A673 (cell line): ENCODE results near the gene ARL6. TPM values are rescaled to one million over a fixed set of nuclear protein-coding genes. Genes with fewer than 3 reads are reported as not detected.

Experiments used
- BruUV-seq: library from RNA; stranded (reverse); fragments of 400-500 nt; replicated peaks from 2 replicates; lab custom pipeline; 2021; lab: Mats Ljungman, UMichigan
- CTCF ChIA-PET: fragments of 300-600 bp; sonication (Branson Sonifier 250); formaldehyde crosslinking; loops from one replicate; lab custom pipeline; 2022; ENCODE audit warnings: antibody characterized with exemption; lab: Charles Lee
- POLR2A ChIA-PET: fragments of 300-600 bp; sonication (Branson Sonifier 250); formaldehyde crosslinking; loops from one replicate; lab custom pipeline; 2022; ENCODE audit warnings: antibody characterized with exemption; ENCODE audit not compliant: low non-redundant PET; lab: Charles Lee
- DNase-seq: peaks from one replicate; pipeline ENCODE4 v3.0.0-alpha.2; 2015; ENCODE audit warnings: low spot score
- H3K27ac ChIP-seq: fragments of 200-600 bp; sonication (generic); 2 replicates; pipeline ENCODE4 v1.5.1; 2016; ENCODE audit warnings: mixed run types, low read depth, mild to moderate bottlenecking, mixed read lengths, antibody characterized with exemption, low read length; ENCODE audit not compliant: poor library complexity, severe bottlenecking
- H3K27me3 ChIP-seq: fragments of 200-600 bp; sonication (generic); replicated peaks from 2 replicates; pipeline ENCODE4 v1.6.1; 2017; ENCODE audit warnings: mixed run types, low read depth, mild to moderate bottlenecking, mixed read lengths, antibody characterized with exemption, low read length; ENCODE audit not compliant: insufficient read depth, poor library complexity
- H3K36me3 ChIP-seq: fragments of 200-600 bp; sonication (generic); 2 replicates; pipeline ENCODE4 v1.6.1; 2016; ENCODE audit warnings: mixed run types, mild to moderate bottlenecking, mixed read lengths, antibody characterized with exemption, low read length; ENCODE audit not compliant: insufficient read depth, poor library complexity, severe bottlenecking
- H3K4me1 ChIP-seq: fragments of 200-600 bp; sonication (generic); 2 replicates; pipeline ENCODE4 v1.6.1; 2017; ENCODE audit warnings: mixed run types, mild to moderate bottlenecking, mixed read lengths, antibody characterized with exemption, low read length; ENCODE audit not compliant: insufficient read depth, poor library complexity, severe bottlenecking
- H3K4me3 ChIP-seq: fragments of 200-600 bp; sonication (generic); 2 replicates; pipeline ENCODE4 v1.5.1; 2016; ENCODE audit warnings: low read depth, mixed run types, mild to moderate bottlenecking, mixed read lengths, low read length; ENCODE audit not compliant: poor library complexity, severe bottlenecking
- H3K9me3 ChIP-seq: fragments of 200-600 bp; sonication (generic); 2 replicates; pipeline ENCODE4 v1.6.1; 2016; ENCODE audit warnings: mixed run types, low read depth, mild to moderate bottlenecking, mixed read lengths, antibody characterized with exemption, low read length; ENCODE audit not compliant: poor library complexity, severe bottlenecking
- EZH2 ChIP-seq: fragments of 200-600 bp; sonication (generic); IDR thresholded peaks from 2 replicates; pipeline ENCODE4 v1.6.1; 2017; ENCODE audit warnings: borderline replicate concordance, low read depth, mild to moderate bottlenecking, mixed read lengths, antibody characterized with exemption, low read length; ENCODE audit not compliant: poor library complexity, severe bottlenecking
- intact Hi-C: fragments of 100-400 bp; cut with micrococcal nuclease; formaldehyde crosslinking; loops from one replicate; pipeline ENCODE4 v1.10.0; 2022; ENCODE audit not compliant: unreplicated experiment
- total RNA-seq: library from RNA; stranded (reverse); gene quantifications from 2 replicates; pipeline ENCODE4 v1.2.3, GENCODE V29; 2021
- TF ChIP-seq, protein P1 (sequence below): fragments of 300-800, 200-600 bp; sonication (generic); conservative IDR thresholded peaks from 2 replicates; pipeline ENCODE4 v1.5.1; 2017; ENCODE audit warnings: low read depth, mild to moderate bottlenecking, antibody characterized with exemption, low read length, moderate library complexity, mixed read lengths

Gene ARL6
- total RNA-seq, 1 experiment from 2014 or later: 8.4 TPM

- intact Hi-C loops: no loop called here
- H3K4me3 ChIP-seq: no peak overlapping the region
- no peak for DNase-seq
- no peaks in the 10 kb centered on the region for H3K9me3 ChIP-seq
- H3K36me3 ChIP-seq: no peaks in the 10 kb centered on the region
- no peak for TF ChIP-seq EZH2
- TF ChIP-seq, protein P1, sequence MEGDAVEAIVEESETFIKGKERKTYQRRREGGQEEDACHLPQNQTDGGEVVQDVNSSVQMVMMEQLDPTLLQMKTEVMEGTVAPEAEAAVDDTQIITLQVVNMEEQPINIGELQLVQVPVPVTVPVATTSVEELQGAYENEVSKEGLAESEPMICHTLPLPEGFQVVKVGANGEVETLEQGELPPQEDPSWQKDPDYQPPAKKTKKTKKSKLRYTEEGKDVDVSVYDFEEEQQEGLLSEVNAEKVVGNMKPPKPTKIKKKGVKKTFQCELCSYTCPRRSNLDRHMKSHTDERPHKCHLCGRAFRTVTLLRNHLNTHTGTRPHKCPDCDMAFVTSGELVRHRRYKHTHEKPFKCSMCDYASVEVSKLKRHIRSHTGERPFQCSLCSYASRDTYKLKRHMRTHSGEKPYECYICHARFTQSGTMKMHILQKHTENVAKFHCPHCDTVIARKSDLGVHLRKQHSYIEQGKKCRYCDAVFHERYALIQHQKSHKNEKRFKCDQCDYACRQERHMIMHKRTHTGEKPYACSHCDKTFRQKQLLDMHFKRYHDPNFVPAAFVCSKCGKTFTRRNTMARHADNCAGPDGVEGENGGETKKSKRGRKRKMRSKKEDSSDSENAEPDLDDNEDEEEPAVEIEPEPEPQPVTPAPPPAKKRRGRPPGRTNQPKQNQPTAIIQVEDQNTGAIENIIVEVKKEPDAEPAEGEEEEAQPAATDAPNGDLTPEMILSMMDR: no peak
- CTCF ChIA-PET: no interaction called here
- H3K27ac ChIP-seq: no peak overlapping the region
- H3K27me3 ChIP-seq: peaks cover 15% of the 10 kb centered on the region
- peaks cover 7% of the 10 kb centered on the region for H3K4me1 ChIP-seq
- BruUV-seq: no TSS peak
- POLR2A ChIA-PET: no interaction called here
These were observed 60.5 kb downstream of the ARL6 start for GRCh38 chr3:97825101-97825500.

DNA sequence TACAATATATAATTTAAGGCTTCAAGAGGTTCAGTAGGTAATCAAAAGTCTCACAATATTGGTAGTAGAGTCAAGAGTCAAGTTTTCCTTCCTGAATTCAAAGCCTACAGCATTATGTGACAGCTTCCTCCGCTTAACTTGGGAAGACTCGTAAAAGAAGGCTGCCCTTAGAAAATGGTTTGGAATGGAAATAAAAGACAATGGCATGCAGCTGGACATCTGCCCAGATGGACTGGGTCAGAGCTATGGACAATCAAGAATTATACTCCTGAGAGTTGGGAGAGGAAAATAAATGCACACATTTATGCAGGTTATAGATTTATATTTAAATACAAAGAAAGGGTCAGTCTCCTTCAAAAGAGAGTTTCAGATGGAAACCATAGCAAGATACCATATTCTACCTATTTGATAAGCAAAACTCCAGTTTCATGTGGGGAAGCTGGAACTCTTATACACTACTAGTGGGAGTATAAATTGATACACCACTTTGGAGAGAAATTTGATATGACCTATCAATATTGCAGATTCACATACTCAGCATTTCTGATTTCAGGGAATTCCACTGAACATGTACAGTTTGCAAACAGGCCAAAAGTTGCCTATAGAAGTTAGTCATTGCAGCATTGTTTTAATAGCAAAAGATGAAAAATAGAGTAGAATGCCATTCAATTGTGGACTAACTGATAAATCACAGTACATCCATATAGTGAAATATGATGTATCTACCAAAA lies 63.3 kb downstream of the ARL6 start:
- BruUV-seq: no TSS peak
- no peak for DNase-seq
- Histone ChIP-seq H3K27me3 (peaks cover 4% of the 10 kb centered on the region), H3K27ac (no peak overlapping the region), H3K4me1 (peaks cover 7% of the 10 kb centered on the region), H3K36me3 (no peaks in the 10 kb centered on the region), H3K4me3 (no peak overlapping the region), H3K9me3 (no peaks in the 10 kb centered on the region)
- intact Hi-C loops: no loop called here
- CTCF ChIA-PET: no interaction called here
- POLR2A ChIA-PET: no interaction called here
- TF ChIP-seq EZH2: no peak
- TF ChIP-seq, protein P1: no peak

DNA sequence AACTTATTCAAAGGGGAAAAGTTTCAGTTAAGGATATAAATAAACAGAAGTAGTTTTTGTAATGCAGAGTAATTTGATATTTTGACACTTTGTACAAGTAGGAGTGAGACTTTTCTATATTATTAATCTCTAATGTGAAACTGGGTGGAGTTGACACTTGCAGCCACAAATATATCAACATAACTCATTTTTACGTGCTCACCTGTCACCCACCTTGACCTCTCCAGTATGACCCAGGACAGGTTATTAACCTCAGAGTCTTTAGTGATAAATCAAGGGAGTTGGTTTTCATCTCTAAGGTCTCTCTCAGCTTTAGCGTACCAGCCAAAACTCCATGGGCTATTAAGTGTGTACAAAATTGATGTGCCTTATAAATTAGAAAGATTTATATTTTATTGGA lies 64.6 kb downstream of the ARL6 start:
- Histone ChIP-seq H3K4me3 (no peak overlapping the region), H3K27me3 (no peaks in the 10 kb centered on the region), H3K27ac (no peak overlapping the region), H3K9me3 (no peaks in the 10 kb centered on the region), H3K36me3 (no peaks in the 10 kb centered on the region), H3K4me1 (no peaks in the 10 kb centered on the region)
- intact Hi-C loops: no loop called here
- CTCF ChIA-PET: no interaction called here
- DNase-seq: no peak
- TF ChIP-seq, protein P1: no peak
- TF ChIP-seq EZH2: no peak
- POLR2A ChIA-PET: no interaction called here
- no TSS peak for BruUV-seq
